KBM-7 (cell line): ENCODE measurements around the gene TGFBI.

Source experiments
- DNase-seq: peaks from one replicate; pipeline ENCODE4 v3.0.0-alpha.2; 2015
- in situ Hi-C: fragments of 300-500 bp; cut with MboI; formaldehyde crosslinking; loops from 2 replicates; pipeline ENCODE4 v1.14.3; 2020; ENCODE audit warnings: low sequenced_read_pairs, low pct_unique_long_range_greater_than_20kb, mixed read lengths

TGFBI gene

DNA sequence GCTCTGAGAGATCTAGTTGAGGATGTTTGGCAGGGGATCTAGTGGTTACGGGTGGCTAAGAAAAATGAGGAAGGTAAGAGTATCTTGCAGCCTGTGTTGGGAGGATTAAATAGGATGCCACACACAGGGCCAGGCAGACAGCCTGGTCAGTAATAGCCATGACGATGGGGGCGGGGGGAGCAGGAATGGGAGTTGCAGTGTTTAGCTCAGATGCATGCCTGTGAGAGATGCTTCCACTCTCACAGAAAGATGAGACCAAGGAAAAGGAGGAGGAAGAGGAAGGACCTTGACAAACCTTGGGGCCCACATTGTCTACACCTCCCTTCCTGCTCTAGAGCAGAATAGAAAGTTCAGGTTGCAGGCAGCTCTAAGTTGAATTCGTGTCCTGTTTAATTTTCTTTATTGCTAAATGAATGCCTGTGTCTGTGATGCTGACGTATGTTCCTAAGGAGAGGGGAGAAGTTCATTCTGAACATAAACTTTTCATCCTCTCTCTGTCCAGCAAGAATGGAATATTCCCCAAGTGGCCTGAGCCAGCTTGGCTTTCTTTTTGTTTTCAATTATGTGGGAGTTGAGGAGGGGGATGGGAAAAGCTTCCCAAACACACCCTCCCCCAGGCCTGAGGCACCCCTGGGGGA, 28.7 kb downstream of the TGFBI start:
- DNase-seq, result no peak
- in situ Hi-C loops, result no loop called here

DNA sequence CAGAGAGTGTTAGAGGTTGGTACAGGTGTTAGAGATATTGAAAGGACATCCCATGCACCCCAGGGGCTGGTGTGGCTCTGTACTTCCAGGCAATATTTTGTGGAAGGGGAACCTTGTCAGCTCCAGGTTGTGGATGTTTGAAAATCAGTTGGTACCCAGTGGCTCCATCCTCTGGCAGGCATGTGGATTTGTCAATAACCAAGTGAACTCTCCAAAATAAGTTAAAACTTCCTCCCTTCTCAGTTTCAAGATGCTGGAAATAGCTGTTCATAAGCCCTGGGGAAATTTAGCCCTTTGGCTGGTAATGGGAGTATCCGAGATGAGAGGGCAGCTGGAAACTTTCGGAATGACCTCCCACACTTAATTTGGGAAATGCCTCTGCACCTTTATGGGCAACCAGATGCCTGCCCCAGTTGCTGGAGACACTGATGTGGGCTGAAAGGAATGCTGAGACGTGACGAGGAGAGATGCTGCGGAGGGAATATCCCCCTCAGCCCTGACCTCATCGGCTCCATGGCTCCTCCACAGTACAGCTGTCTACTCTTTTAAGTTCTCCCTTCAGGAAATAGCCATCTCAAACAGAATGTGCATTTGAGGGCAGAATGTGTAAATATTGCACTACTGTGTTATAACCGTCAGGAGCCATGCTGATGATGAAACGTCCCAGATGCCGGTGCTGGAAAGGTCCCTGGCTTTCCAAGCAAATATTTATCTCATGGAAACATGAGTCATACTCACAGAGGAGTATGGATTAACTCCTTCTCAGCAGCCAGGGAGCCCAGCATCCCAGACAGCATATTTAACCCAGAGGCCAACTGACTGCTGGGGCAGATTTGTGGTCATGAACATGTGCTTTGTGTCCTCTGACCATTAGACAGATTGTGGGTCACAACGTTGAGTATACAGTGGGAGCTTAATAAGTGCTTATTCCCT, 29.5 kb downstream of the TGFBI start:
- no peak for DNase-seq
- in situ Hi-C loops, result no loop called here

DNA sequence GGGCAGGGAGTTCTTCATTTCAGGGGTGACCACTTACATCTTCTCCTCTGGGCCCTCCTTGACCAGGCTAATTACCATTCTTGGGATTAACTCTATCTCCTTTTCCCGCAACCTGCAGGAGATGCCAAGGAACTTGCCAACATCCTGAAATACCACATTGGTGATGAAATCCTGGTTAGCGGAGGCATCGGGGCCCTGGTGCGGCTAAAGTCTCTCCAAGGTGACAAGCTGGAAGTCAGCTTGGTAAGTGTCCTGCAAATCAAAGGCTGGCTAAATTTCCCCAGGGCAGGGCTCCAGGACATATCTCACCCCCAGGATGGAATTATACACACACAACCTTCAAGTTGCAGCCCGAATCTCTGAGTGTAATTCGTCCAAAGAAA, 30.2 kb downstream of the TGFBI start:
- DNase-seq, result no peak
- in situ Hi-C loops, result no loop called here

DNA sequence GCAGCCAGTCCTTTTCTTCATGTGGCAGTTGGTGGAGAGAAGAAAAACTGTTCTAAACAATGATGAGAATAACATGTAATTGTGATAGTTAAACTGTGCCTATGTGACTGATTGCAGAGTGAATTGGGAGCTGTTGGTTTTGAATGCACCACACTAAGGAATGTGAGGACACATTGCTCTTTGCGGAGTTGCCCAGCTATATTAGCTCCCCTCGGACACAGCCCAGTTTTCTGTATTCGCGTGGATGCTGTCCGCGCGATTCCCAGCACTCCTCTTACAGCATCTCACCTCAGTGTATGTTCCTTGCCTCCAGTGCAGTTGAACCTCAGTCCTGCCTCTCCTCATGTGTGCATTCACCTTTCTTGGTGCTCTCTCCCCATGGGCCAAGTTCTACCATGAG, 32.2 kb downstream of the TGFBI start:
- no peak for DNase-seq
- in situ Hi-C loops, result no loop called here

DNA sequence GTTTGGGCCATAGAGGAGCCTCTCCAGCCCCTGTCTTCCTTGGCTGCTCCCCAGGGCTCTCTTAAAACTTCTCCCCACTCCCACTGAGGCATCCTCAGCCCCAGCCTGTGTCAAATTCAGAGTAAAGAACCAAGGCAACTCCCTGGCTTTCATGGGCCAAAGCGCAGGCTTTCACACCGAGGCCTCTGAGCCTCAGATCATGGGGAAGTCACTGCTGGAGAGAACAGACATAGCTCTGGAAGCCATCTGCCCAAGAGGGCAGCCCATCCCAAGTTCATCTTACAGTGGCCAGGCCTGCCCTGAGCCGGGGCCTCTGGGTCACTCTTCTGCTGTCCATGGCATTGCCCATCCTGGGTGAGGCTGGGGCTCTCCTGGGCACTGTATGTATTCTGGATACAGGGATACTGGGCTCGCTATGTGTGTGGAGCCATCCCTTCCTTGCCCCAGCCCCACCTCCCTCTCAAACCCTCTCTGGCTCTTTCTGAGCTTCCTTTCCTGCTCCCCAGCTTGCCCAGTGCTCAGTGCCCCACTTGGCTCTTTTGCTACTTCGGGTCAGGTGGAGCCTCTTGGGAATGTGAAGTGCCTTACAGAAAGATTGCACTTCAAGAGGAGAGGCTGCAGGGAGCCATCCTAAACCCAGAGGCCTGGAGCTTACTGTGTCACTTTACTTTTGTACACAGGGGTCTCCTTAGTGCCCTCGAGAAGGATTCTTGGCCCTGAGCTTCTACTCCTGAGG, 33.0 kb downstream of the TGFBI start:
- no peak for DNase-seq
- in situ Hi-C loops, result no loop called here

DNA sequence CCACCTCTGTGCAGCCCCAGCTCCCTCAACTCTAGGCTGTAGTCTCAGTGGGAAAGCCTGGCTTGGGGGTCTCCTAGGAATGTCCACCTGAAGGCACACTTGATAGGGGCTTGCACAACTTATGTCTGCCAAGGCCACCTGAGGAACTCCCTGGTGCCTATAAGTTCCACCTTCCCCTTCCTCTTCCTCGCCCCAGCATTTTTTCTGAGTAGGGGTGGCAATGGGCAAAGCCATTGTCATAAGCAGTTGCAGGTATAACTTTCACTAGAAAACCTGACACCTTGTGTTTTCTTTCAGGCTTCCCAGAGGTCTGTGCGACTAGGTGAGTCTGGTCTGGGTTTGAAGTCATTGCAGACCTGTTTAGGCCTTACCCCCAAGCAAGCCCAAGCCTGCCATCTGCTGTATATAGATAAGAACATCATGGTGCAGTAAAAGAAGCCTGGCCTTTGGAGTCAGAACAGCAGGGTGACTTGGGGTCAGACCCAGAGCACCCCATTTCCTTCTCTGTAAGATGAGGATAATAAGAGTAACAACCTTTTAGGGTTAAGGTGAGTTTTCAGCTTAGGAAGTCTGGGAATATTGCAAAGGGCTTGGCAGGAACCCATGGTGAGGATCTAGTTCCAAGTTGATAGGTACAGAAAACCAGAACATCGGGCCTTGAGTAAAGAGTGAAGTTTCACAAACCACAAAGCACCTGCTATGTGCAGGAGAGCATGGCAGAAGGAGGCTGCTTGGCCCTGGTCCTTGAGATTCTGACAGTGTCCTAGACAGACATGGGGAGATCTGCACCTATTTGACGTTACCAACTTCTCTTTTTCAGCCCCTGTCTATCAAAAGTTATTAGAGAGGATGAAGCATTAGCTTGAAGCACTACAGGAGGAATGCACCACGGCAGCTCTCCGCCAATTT, 33.8 kb downstream of the TGFBI start:
- in situ Hi-C loops, result no loop called here
- peak; percentile 55 for DNase-seq

DNA sequence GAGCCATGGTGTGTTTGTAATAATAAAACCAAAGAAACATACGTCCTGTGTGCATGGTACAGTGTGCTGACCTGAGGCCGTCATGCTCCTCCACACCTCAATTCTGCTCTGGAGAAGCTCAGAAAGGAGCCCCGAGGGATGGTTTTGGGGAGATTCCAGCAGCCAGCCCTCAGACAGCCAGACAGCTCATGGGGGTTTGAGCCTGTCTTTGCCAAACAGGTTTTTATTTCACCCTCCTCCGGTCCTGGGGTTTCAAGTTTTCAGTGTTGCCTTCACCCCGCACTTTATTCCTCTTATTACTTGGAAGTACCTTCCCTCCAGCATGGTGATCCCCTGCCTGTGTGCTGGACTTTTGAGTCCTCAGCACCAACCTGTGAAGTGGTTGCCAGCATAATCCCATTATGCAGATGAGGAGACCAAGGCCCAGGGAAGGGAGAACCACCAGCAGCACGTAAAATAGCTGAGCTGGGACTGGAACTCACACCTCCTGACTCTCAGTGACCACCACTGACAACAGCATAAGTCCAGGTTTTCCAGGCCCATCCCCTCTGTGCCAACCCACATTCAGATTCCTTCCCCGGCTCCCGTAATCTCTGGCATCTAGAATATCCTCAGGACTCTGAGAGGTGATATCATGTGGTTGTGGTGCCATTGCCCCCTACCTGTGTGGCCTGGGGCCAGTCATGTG, 35.1 kb downstream of the TGFBI start:
- DNase-seq, result no peak
- in situ Hi-C loops, result no loop called here

DNA sequence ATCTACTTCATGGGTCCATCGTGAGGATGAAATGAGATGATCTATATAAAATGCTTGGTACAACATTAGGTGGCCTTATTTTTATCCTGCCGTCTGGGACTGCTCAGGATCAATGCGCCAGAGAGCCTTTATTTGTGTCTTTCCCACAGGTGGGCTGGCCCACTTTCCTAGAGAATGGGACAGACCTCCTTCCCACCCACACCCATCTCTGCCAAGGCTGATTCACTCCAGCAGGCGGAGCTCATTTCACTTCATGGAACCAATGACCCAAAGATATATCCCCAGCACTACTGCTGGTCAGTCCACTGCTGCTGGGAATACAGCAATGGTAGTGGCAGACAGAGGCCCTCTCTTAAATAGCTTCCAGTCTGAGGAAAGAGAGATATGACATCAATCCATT, 35.7 kb downstream of the TGFBI start:
- DNase-seq, result no peak
- in situ Hi-C loops, result no loop called here

DNA sequence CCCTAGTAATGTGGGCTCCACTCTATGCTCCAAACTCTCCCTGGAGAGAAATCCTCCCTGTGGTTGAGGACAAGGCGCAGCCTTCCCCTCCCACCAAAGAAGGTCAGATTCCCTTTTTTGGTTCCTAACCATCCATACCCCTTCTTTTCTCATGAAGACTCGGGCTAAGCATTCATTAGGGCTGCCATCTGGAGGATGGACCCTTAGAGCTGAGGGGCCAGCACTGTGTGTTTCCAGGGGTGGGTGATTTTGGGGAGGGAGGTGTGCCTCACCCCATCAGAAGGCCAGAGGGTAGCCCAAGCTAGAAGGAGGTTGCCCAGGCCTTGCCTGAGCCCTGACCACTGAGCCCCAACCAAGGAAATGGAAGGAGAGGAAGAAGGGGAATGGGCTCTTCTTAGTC, 36.8 kb downstream of the TGFBI start:
- in situ Hi-C loops, result no loop called here

DNA sequence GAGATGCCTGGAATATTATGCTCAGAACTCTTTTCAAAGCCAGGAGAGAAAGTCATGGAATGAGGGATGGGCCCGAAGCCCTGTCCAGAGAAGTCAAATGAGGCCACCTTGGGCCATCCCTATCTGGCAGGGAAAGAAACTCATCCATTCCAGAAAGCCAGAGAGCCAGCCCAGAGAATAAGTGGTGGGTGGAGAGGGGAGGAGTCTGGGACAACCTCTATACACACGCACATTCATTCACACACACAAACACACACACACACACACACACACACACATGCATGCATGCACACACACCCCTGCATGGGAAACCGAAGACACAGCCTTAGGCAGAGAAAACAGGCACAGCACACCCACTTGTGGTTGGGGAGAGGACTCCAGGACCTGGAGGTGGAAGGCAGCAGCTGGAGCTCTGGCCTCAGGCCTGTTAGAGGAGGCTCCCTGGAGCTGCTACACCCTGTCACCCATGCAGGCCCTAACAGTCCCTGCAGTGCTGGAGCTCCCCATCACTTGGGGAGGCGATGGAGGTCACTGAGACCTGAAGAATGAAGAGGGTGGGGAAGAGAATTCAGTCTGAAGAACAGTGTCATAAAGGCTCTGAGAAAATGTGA, 38.0 kb downstream of the TGFBI start:
- no peak for DNase-seq
- in situ Hi-C loops, result no loop called here

More for the DNA sequence above, 36.8 kb downstream of the TGFBI start:
- DNase-seq, result no peak

DNA sequence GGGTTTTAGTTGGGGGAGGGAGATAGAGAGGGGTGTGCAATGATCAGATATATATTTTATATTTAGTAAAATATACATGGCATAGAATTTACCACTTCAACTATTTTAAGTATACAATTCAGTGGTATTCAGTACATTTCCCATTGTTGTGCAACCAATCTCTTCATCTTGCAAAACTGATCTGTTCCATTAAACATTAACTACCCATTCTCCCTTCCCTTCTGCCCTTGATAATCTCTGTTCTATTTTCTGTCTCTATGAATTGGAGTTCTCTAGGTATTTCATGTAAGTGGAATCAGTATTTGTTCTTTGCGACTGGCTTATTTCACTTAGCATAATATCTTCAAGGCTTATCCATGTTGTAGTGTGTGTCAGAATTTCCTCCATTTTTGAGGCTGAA, 38.6 kb downstream of the TGFBI start:
- DNase-seq, result no peak
- in situ Hi-C loops, result no loop called here

DNA sequence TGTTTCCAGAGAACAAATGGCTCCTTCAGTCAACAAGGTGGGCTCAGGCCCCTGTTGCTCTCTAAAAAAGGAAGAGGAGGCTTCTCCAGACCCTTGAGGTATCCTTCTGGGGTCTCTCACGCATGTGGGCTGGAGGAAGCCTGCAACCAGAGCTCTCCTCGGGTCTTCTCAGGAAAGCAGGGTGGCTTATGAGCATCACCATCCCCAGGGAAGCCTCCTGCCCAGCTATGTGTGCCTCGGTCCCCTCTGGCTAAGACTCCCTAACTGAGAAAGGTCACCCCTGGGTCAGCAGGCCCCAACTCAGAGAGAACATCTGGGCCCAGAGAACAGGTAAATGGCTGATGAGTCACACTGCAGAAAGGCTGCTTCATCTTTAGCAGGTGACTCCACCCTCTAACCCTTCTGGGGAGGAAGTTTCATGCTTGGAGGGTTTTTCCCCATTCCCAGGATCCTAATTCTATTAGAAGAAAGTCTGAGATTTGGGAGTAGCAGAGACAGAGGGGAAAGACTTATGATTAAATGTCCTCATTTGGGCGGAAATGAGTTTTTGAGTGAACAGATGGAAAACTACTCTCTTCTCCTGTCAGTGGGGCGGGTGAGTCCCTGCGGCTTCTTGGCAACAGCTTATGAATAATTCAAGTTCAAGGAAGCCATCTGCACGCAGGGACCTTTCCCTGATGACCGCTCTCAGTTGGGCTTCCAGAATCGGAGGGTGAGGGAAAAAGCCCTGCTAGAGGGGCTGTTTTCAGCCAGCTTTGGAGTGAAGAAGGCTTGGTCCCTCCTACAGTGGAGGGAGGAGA, 41.9 kb downstream of the TGFBI start:
- no peak for DNase-seq
- in situ Hi-C loops, result loop anchor here (10.0 kb wide), 1 partner anchor 186 kb away; no protein-coding TSS in a partner anchor

DNA sequence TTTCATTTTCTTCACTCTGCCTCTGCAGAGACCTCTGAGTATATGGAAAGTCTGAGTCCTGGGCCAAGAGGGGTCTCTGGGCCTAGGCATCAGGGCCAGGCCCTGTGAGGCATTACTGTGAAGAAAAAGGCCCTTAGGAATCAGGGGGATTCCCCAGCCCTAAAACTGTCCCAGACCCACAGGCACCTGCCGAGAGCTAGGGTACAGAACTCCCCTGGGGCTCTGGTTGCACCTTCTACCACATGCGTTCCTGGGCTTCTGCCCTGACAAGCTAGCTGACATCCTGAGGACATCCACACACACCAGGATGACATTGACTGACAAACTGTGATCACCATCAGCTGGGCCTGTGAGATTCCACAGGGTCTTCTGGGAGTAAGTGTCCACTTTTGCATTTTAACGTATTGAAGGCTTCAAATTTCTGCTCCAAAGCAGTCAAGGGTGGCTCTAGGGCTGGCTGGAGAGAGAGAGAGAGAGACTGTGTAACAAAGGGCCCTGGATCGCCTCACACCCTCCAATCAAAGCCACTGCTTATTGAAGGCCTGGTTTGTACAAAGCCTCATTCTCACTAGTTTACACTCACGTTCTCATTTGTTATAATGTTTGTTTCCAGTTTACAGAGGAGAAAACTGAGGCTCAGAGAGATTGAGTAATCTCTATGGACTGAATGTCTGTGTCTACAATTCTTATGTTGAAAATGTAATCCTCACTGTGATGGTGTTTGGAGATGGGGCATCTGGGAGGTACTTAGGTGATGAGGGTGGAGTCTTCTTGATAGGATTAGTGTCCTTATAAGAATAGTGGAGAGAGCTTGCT, 45.1 kb downstream of the TGFBI start:
- in situ Hi-C loops, result loop anchor here (10.0 kb wide), 1 partner anchor 189 kb away; no protein-coding TSS in a partner anchor

DNA sequence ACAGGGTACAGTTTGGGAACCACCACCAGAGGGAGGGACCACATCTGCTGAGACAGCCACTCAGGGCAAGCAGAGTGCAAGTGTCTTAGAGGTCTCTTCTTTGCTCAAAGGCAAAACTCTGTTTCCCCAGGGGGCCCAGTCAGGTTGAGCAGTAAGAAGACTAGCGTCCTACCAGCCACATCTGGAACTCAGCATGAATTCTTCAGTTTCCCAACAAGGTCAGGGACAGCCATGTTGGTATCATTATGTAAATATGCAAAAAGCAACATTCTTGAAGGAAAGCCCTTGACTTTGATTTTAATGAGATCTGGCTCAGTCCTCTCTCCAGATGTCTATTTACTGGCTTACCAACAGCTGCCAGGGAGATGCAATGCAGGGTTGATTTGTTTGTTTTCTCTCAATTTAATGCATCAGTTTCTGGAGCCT, 46.7 kb downstream of the TGFBI start:
- no peak for DNase-seq

More for the DNA sequence above, 45.1 kb downstream of the TGFBI start:
- no peak for DNase-seq

DNA sequence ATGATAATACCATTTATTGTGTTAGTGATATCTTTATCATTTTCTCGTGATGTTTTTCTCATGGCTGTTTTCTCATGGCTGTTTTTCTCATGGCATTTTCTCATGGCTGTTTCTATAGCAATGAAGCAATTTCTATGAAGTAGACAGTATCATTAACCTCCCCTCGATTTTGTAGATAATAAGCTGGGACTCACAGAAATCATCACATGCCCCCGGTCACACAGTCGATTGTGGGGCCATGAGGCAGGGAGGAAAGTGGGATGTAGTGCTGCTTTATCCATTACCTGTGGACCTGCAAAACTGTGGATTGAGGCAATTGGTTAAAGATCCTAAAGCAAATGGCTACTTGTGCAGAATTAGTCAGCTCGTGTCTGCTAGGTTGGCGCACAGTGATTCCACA, 47.3 kb downstream of the TGFBI start:
- in situ Hi-C loops, result loop anchor here (10.0 kb wide), 1 partner anchor 191 kb away; no protein-coding TSS in a partner anchor
- no peak for DNase-seq

More for the DNA sequence above, 46.7 kb downstream of the TGFBI start:
- in situ Hi-C loops, result loop anchor here (10.0 kb wide), 1 partner anchor 191 kb away; no protein-coding TSS in a partner anchor

DNA sequence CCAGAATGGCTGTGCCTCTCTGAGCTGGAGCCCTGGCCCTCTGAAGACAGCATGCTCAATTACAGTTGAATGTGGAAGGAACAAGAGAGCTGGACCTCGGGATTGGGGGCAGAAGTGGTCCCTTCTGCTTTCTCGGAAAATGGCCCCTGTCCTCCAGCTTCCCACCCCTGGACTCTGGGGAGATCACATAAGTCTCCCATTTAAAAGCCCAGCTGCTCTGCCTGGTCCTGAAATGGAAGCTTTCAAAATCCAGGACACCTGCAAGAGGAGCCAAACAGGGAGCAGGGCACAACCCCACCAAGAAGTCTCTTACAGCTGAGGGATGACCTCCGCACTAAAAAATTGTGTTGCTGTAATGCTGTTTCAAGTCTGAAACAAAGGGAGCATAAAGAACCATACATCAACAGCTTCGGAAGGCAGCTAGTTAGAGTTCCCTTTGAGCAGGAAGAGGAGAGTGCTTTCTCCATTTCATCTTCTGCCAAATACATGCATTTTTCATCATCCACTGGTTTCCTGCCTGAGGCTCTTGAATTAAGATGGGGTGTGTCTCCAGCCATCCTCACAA, 48.2 kb downstream of the TGFBI start:
- in situ Hi-C loops, result loop anchor here (10.0 kb wide), 1 partner anchor 192 kb away; no protein-coding TSS in a partner anchor
- no peak for DNase-seq
